Thyroid gland (tissue), 4 donors: ENCODE results near the gene CDC14A. TPM values are rescaled to one million over a fixed set of nuclear protein-coding genes. Genes with fewer than 3 reads are reported as not detected.

Source experiments
- DNase-seq, 2 donors: peaks; one replicate each; pipeline ENCODE4 v3.0.0-alpha.2; 2019
- H3K27ac ChIP-seq, 3 donors: fragments of 200-600 bp; sonication (generic); 1 replicate in 2 of 3; 2 replicates in 1 of 3; pipeline ENCODE4 v1.5.1; 2016 to 2019; ENCODE audit warnings: mild to moderate bottlenecking in 1 of 3, moderate library complexity in 1 of 3
- H3K27me3 ChIP-seq: fragments of 200-600 bp; sonication (generic); one replicate; pipeline ENCODE4 v1.5.1; 2019
- H3K36me3 ChIP-seq, 2 donors: fragments of 200-600 bp; sonication (generic); one replicate each; pipeline ENCODE4 v1.5.1; 2016 to 2019
- H3K4me1 ChIP-seq, 2 donors: fragments of 200-600 bp; sonication (generic); one replicate each; pipeline ENCODE4 v1.5.1; 2017 to 2019
- H3K4me3 ChIP-seq, 3 donors: fragments of 200-600 bp; sonication (generic); replicated peaks in 1 of 3; 1 replicate in 2 of 3; 2 replicates in 1 of 3; pipeline ENCODE4 v1.5.1; 2016; ENCODE audit warnings: mild to moderate bottlenecking in 1 of 3
- H3K9me3 ChIP-seq: fragments of 200-600 bp; sonication (generic); one replicate; pipeline ENCODE4 v1.5.1; 2017
- POLR2A ChIP-seq, 2 donors: fragments of 450-650 bp; IDR thresholded peaks; one replicate each; pipeline ENCODE4 v1.6.1; 2017; ENCODE audit warnings: antibody characterized with exemption in 2 of 2, mild to moderate bottlenecking in 2 of 2, moderate library complexity in 1 of 2
- WGBS, 2 donors: methylation state at CpG; one replicate each; pipeline ENCODE4 v1.1.5; 2017; 5-methylcytosine and 5-hydroxymethylcytosine counted together
- intact Hi-C: fragments of 100-400 bp; cut with DNase I; formaldehyde crosslinking; loops from one replicate; pipeline ENCODE4 v1.15.1; 2023
- total RNA-seq, 4 donors: library from RNA; depleted of rRNA; stranded (reverse); fragments of >200 nt; gene quantifications; one replicate each; pipeline ENCODE4 v1.2.3, GENCODE V29; 2016
- TF ChIP-seq, protein P1 (sequence below), 6 experiments: fragments of 200-600 bp in 3 of 6; fragments of 450-650 bp in 3 of 6; sonication (generic) in 3 of 6; IDR thresholded peaks; one replicate each; pipeline ENCODE4 v1.5.1; 2016 to 2019; ENCODE audit warnings: antibody characterized with exemption in 6 of 6, mild to moderate bottlenecking in 2 of 6, inconsistent platforms in 1 of 6, moderate library complexity in 1 of 6

CDC14A gene
- total RNA-seq, 4 donors from 2014 or later: 17.1 to 32.8 (median 28.0) TPM

DNA sequence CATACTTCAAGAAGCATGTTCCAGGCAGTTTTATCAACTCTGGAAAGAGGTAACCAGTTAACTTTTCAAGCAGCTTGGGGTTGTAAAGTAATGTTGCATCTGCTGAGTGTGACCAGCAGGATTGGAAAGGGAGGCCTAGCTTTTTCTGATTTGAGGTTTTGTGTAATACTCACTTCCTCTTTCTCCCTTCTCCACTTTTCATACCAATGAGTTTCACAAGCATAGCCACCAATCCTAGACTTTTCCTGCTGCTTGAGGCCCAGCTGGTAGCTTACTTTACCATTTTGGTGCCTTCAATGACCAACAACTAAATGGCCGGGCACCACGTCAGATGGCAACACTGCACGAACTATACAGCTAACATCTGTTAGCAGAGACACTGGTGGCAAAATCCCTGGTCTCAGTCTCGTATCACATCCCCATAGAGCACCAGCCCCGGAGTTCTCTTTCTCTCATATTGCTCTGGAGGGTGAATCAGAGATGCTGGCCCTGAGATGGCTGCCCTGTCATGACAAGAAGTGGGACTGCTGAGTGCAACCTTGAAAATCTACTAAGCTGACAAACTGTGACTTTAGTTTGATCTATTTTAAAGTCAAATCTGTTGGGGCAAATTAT is 170.8 kb downstream of the CDC14A start:
- H3K27me3 ChIP-seq: no peaks in the 10 kb centered on the region
- 86 to 96% methylated on average over 5 of the region's 5 CpGs for WGBS, 2 donors
- H3K4me1 ChIP-seq: no peaks in the 10 kb centered on the region
- intact Hi-C loops: no loop called here
- no peak for DNase-seq
- H3K9me3 ChIP-seq: no peaks in the 10 kb centered on the region
- no peak for TF ChIP-seq POLR2A (IDR thresholded peaks at IDR 0.05)
- H3K27ac ChIP-seq: no peak overlapping the region
- no peaks in the 10 kb centered on the region for H3K36me3 ChIP-seq
- H3K4me3 ChIP-seq: no peak overlapping the region

DNA sequence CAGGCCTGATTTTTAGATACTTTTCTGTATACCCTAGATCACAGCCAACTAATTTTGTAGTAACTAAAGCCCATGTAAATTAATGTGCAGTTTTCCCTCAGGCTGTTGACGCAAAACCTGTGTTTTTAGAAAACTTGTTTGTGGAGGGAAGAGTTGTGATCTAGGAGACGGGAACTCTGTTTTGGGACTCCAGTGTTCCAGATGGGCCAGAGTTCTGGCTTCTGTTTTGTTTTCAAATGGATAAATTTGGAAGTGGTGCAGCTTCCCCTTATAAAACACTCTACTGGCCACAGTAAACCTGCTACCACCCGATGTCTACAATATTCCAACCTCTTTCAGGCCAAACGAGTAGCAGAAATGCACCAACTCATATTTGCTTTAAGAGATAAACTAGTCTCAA is 172.0 kb downstream of the CDC14A start:
- WGBS, 2 donors: 75 to 80% methylated on average over 4 of the region's 4 CpGs
- Histone ChIP-seq H3K4me1 (peaks cover 3 to 10% of the 10 kb centered on the region in 2 donors), H3K27me3 (no peaks in the 10 kb centered on the region), H3K9me3 (no peaks in the 10 kb centered on the region), H3K27ac (no peak overlapping the region), H3K4me3 (no peak overlapping the region), H3K36me3 (no peaks in the 10 kb centered on the region)
- TF ChIP-seq, protein P1, sequence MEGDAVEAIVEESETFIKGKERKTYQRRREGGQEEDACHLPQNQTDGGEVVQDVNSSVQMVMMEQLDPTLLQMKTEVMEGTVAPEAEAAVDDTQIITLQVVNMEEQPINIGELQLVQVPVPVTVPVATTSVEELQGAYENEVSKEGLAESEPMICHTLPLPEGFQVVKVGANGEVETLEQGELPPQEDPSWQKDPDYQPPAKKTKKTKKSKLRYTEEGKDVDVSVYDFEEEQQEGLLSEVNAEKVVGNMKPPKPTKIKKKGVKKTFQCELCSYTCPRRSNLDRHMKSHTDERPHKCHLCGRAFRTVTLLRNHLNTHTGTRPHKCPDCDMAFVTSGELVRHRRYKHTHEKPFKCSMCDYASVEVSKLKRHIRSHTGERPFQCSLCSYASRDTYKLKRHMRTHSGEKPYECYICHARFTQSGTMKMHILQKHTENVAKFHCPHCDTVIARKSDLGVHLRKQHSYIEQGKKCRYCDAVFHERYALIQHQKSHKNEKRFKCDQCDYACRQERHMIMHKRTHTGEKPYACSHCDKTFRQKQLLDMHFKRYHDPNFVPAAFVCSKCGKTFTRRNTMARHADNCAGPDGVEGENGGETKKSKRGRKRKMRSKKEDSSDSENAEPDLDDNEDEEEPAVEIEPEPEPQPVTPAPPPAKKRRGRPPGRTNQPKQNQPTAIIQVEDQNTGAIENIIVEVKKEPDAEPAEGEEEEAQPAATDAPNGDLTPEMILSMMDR (IDR thresholded peaks at IDR 0.05): no peak
- TF ChIP-seq POLR2A (IDR thresholded peaks at IDR 0.05): no peak
- no peak for DNase-seq
- intact Hi-C loops: no loop called here

DNA sequence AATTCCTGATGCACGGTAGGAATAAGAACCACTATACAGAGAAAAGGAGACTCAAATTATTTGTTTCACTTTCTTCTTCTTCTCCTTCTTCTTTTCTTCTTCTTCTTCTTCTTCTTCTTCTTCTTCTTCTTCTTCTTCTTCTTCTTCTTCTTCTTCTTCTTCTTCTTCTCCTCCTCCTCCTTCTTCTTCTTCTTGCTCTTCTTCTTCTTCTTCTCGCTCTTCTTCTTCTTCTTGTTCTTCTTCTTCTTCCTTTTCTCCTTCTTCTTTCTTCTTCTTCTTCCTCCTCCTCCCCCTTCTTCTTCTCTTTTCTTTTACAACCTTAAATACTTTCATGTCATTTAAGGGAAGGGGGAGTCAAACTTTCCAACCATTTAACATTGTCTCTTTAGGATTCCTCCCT is 174.6 kb downstream of the CDC14A start:
- TF ChIP-seq, protein P1 (IDR thresholded peaks at IDR 0.05): no peak
- no peak for TF ChIP-seq POLR2A (IDR thresholded peaks at IDR 0.05)
- no peaks in the 10 kb centered on the region for H3K9me3 ChIP-seq
- WGBS, 2 donors: 93 to 96% methylated on average over 2 of the region's 2 CpGs
- no peak overlapping the region for H3K4me3 ChIP-seq
- intact Hi-C loops: no loop called here
- peaks cover 8 to 22% of the 10 kb centered on the region in 2 donors for H3K4me1 ChIP-seq
- no peaks in the 10 kb centered on the region for H3K27me3 ChIP-seq
- H3K36me3 ChIP-seq: no peaks in the 10 kb centered on the region
- no peak for DNase-seq
- H3K27ac ChIP-seq: no peak overlapping the region

DNA sequence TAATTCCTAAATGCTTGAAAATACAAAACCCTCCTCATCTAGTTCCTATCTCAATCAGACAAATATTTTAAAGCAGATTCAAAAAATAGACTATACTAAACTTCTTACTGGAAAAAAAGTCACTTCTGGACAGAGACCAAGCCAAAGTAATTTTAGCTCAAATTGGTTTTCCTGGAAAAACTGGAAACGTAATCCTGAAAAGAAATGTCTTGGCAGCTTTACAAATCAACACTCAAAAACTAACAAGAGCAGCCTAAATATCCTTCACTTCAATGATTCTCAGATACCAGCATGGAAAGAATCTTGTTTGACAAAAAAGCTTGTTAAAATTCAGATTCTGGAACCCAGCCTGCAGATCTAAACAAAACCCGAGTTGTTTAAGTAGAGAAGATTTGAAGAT is 176.6 kb downstream of the CDC14A start:
- H3K27me3 ChIP-seq: no peaks in the 10 kb centered on the region
- TF ChIP-seq POLR2A (IDR thresholded peaks at IDR 0.05): no peak
- TF ChIP-seq, protein P1 (IDR thresholded peaks at IDR 0.05): no peak
- H3K9me3 ChIP-seq: no peaks in the 10 kb centered on the region
- no peak for DNase-seq
- H3K36me3 ChIP-seq: no peaks in the 10 kb centered on the region
- H3K4me1 ChIP-seq: peaks cover 8 to 22% of the 10 kb centered on the region in 2 donors
- peak overlapping the region; percentile 17 to 60 (median 29) for H3K27ac ChIP-seq
- H3K4me3 ChIP-seq: no peak overlapping the region
- intact Hi-C loops: no loop called here
- 5 to 11% methylated on average over 2 of the region's 2 CpGs for WGBS, 2 donors

DNA sequence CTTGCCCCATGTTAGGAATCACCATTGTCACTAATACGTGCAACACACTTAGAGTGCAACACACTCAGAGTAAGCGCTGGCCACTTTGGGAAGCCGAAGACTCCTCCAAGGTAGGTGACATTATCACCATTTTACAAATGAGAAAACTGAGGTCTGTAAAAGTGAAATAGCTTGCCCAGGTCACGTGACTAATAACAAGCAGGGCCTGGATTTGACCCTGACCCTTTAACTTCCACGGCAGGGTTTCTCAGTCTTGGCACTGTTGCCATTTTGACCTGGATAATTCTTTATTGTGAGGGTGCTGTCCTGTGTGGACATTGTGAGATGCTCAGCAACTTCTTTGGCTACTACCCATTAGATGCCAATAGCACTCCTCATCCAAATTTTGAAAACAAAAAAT is 177.8 kb downstream of the CDC14A start:
- no peak for TF ChIP-seq POLR2A (IDR thresholded peaks at IDR 0.05)
- TF ChIP-seq, protein P1 (IDR thresholded peaks at IDR 0.05): no peak
- no peaks in the 10 kb centered on the region for H3K9me3 ChIP-seq
- no peak for DNase-seq
- H3K36me3 ChIP-seq: no peaks in the 10 kb centered on the region
- peak overlapping the region in 1 of 3 donors; percentile 26 for H3K27ac ChIP-seq
- WGBS, 2 donors: 95 to 98% methylated on average over 5 of the region's 5 CpGs
- H3K4me1 ChIP-seq: peaks cover 8 to 22% of the 10 kb centered on the region in 2 donors
- intact Hi-C loops: no loop called here
- H3K27me3 ChIP-seq: no peaks in the 10 kb centered on the region
- H3K4me3 ChIP-seq: no peak overlapping the region
